Hematopoietic multipotent progenitor cell treated with erythropoietin and hydrocortisone succinate and interleukin-3 and kit ligand, for 17 days (in vitro differentiated cells): Measurements from ENCODE around the gene C6orf118.

Source experiments
- DNase-seq: peaks from one replicate; pipeline ENCODE4 v3.0.0-alpha.2; 2015; ENCODE audit warnings: low spot score

Gene C6orf118

DNA sequence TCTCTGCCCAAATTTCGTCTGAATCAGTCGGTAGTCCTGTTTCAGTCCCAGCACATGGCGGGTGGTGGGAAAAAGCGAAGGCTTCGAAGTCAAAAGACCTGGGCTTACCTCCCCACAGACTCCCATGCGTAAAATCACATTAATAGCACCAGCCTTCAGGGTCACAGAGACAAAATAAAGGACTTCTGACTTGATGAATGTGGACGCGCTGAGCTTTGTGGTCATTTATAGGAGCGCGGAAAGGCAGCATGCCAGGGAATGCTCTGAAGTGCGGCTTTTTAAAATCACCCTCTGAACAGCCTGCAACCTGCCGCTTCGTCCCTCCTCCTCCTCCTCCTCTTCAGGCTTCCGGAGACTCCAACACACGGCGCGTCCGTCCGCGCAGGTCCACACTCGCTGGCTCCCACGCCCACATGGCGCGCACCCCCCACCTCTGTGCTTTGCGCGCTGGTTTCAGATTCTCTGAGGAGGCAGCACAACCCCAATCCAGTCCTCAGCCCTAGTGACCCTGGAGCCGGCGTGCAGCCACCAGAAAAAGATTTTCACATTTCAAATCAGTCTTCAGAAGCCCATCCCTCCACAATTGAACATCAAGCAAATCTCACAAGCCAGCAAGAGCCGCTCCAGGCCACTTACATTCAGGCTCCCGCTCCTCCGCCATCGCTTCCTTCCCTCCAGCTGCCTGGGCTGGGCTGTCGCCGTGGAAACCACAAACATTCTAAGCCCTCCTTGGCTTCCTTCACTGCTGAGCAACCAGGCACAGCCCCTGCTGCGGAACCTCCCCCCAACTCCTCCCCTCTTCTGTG is at the start of gene C6orf118:
C6orf118 (minus strand) TSS at position 680 of the 806 bp plus-strand sequence; CDS start at position 661, 19 bp downstream.
- no peak for DNase-seq

DNA sequence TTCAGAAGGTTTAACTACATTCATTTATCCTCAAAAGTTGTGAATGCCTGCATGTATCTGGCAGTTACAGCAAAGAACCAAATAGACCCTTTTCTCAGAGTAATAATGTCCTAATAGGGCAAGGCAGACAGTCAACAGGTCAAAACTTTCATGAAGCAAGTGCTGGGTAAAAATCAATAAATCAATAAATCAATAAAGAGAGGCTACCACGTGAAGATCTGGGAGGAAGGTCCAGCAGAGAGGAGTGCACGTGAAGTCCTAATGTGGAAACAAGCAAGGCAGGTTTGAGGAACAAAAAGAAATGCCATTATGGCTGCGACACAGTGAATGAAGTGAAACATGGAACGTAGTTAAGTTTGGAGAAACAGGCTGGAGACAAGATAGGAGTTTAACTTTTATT is 36.3 kb upstream of the C6orf118 start:
- DNase-seq, result no peak

DNA sequence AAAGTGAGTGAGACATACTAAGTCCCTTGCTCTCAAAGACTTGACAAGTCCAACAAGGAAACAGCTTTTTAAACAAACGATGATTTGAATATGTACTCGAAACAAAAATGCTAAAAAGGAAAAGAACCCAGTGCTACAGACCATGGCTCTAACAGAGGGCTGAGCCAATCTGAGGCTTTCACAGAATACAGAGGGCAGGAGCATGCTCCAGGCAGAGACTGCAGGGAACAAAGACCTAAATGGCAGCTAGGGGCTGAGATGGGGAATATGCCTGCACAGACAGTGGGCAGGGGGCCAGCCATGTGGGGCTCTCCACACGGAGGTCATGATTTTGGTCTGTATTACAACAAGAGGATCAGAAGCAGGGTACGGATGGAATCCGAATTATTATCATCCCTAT is 31.1 kb upstream of the C6orf118 start:
- DNase-seq, result no peak

- no peak for DNase-seq
Measured at GRCh38 chr6:165325609-165326008, 16.2 kb upstream of the C6orf118 start.

DNA sequence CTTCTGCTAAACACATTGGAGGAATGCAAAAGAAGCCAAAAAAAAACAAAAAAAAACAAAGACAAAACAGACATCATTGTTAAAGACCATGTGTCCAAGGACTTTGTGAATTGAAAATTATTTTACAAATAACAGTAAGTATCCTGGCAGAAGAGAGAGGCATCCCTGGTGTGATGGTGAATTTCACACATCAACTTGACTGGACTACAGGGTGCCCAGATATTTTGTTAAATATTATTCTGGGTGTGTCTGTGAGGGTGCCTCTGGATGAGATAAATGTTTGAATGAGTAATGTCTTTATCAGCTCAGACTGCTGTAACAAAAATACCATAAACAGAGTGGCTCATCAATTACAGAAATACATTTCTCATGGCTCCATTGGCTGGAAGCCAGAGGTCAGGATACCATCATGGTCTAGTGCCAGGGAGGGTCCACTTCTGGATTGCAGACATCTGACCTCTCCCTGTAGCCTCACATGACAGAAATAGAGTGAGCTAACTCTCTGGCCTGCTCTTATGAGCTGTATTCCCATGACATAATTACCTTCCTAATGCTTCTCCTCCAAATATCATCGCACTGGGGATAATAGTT is 12.2 kb upstream of the C6orf118 start:
- DNase-seq, result no peak

- DNase-seq, result no peak
Measured at GRCh38 chr6:165321150-165321549, 11.7 kb upstream of the C6orf118 start.

DNA sequence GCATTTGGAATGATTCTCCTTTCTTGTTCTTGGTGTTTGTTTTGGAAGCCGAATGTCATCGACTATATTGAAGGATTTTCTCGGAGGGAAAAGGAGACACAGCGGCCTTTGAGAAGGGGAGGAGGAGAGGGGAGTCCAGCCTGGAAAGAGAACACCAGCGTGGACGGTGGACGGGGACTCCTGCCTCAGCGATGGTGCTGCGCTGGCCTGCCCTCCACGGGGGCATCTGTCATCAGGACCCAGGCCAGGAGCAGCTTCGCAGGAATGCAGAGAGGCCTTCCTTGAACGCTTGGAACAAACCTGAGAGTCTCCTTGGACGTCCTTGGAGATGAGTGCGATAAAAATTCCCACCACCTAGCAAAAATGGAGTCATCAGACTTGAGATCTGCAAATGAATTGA is 8.3 kb upstream of the C6orf118 start:
- DNase-seq, result no peak

- no peak for DNase-seq
Measured at GRCh38 chr6:165306955-165307354, 2.5 kb downstream of the C6orf118 start.

DNA sequence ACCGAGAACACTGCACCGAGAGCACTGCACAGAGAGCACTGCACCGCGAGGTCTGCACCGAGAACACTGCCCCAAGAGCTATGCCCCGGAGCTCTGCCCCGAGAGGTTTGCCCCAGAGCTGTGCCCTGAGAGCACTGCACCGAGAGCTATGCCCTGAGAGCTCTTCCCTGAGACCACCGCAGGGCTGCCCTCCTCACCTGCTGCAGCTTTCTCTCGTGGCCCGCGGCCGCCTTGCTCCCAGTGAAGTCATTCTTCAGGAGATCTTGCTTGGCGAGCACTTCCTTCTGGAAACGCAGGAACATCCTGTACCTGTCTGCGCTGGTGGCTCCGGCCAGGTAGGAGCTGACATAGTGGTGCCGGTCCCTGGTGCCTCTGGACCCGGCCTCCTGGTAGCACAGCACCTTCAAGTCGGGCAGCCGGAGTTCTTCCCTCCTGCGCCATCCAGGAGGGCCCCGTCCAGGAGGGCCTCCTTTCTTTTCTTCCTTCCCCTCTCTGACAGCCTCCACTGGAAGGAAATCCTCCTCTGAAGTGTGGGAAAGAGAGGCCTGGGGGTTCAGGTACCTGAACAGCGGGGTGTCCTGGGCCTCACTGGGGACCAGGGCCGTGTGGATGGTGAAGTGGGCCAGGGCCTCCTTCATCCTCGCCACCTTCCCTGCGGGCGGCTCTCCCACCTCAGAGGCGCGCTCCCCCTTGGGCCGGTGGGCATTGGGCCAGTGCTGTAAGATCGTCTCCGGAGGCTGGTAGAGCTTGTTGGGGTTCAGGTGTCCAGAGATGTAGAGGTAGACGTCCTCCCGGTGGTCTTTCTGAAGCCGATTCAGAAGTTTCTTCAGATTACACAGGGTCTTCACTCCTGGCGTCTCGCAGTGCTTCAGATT is 7.8 kb downstream of the C6orf118 start:
- DNase-seq, result no peak

- no peak for DNase-seq
Measured at GRCh38 chr6:165300422-165300936, 8.9 kb downstream of the C6orf118 start.

- DNase-seq, result no peak
Measured at GRCh38 chr6:165298875-165299274, 10.5 kb downstream of the C6orf118 start.

DNA sequence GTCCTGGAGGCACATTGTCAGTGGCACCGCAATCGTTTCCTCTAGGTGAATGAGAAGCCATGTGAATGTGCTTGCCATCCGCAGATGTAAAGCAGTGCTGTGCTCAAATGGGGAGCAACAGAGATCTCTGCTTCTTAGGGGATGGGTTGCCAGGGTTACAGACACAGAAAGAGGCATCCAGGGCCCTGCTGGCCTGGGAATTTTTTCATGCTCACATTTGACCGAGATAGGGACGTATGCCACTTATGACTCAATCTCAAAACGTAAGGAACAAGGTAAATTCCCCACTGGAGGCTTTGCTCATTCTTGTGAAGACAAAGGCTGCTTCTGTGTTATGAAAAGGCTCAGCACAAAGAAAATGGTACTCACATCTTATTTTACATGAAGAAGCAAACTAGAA is 11.0 kb downstream of the C6orf118 start:
- no peak for DNase-seq

- no peak for DNase-seq
Measured at GRCh38 chr6:165292657-165293056, 16.7 kb downstream of the C6orf118 start.

- no peak for DNase-seq
Measured at GRCh38 chr6:165274611-165275010, 34.8 kb downstream of the C6orf118 start.

DNA sequence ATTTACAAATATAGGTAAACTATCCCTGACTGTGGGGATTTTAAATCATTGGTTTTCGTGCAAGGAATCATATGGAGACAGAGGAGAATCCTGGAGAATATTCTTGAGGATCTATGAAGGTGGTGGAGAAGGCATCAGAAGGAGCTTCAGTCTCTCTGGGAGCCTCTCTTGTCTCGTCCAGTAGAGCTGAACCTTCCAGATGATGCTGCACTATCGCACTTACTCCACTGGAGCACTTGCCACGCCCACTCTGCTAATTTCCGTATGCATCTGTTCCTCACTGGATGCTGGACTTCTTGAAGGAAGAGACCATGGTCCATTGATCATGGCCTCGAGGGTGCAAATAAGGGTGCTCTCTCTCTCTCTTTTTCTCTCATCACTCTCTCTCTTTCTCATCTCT is 36.8 kb downstream of the C6orf118 start:
- DNase-seq, result no peak

GRCh38 chr6:165268987-165269386 is 40.4 kb downstream of the C6orf118 start:
- DNase-seq, result no peak

DNA sequence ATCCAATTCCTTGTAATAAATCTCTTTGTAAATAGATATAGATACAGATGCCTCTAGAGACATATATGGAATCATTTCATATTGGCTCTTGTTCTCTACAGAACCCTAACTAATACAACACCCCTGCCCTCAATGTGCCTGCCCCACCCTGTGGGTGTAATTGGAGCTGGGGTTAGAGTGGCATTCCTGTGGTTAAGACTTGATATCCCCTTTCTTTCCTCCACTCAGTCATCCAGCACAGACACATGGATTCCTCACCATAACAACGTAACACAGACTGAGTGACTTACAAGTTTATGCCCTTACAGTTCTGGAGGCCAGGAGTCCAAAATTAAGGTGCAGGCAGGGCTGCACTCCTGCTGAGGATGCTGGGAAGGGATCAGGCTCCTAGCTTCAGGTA is 42.8 kb downstream of the C6orf118 start:
- no peak for DNase-seq

GRCh38 chr6:165266191-165266590 is 43.2 kb downstream of the C6orf118 start:
- no peak for DNase-seq

DNA sequence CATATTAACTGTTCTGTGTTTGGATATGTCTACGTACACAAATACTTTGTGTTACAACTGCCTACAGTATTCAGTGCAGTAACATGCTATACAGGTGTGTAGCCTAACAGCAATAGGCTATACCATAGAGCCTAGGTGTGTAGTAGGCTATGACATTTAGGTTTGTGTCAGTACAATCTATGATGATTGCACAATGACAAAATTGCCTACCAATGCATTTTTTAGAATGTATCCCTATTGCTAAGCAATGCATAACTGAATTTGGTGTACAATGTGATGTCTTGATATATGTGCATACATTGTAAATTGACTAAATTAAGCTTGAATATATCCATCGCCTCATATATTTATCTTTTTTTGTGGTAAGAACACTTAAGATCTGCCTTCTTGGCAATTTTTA is 48.9 kb downstream of the C6orf118 start:
- no peak for DNase-seq

- no peak for DNase-seq
Measured at GRCh38 chr6:165249808-165250207, 59.6 kb downstream of the C6orf118 start.

DNA sequence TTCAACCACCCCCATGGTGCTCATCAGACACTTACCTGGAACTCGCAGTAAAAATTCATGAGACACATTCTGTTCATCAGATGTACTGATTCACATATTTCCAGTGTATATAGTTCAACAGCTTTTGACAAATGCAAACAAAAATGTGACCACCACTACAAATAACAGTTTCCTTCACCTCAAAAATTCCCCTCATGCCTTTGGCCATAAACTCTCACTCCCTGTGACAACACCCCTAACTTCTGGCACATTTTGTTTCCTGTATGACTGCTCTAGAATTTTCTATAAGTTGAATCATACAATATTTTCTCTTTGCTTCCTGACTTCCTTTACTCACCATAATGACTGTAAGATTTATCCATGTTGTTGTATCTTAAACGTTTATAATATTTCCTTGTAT is 63.7 kb downstream of the C6orf118 start:
- DNase-seq, result no peak

GRCh38 chr6:165245287-165245686 is 64.1 kb downstream of the C6orf118 start:
- no peak for DNase-seq
